ENCODE measurements around the gene CLEC19A. TPM values are rescaled to one million over a fixed set of nuclear protein-coding genes. Genes with fewer than 3 reads are reported as not detected.

CLEC19A gene
- total RNA-seq, 1 donor from 2014 or later: not detected

DNA sequence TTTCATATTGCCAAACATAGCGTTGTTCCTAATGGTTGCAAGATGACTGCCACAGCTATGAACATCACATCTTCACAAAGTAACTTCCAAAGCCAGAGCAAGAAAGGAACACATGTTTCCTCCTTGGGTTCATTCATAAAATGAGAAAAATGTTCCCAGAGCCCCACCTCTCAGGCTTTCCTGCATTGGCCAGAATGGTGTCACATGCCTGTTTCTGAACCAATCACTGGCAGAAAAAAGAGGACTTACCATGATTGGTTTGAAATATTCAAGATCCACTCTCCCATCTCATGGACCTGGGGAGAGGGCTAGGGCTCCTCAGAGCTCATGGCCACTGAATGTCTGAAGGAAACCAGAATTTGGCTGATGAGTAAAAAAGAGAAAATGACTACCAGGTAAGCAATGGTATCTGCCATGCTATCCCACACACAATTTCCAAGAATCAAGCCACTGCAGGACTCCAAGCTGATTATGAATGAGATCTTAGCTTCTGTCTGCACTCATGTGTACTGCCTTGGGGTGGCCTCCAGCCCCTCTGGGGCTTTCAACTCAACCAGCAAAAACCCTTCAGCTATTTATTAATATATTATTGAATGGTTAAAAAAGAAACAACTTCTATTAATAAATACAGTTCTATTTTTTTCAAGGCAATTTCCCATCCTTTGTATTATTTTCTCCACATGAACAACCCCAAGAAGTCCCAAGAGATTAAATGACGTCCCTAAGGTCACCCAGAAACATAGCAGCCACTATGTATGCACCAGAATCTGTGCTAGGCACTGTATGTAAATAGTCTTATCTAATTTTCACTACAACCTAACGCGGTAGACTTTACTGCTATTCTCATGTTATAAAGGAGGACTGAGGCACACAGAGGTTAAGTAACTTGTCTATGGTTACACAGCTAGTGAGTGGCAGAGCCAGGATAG is 70.8 kb downstream of the CLEC19A start:
- Histone ChIP-seq H3K4me1 (no peaks in the 10 kb centered on the region), H3K9me3 (no peaks in the 10 kb centered on the region), H3K27ac (no peak overlapping the region), H3K36me3 (no peaks in the 10 kb centered on the region), H3K27me3 (no peaks in the 10 kb centered on the region), H3K4me3 (no peak overlapping the region)
- TF ChIP-seq POLR2AphosphoS5 (IDR thresholded peaks at IDR 0.05; ENCODE audit: insufficient read depth in 1 of 2, low read depth in 1 of 2) (no peak), POLR2A (IDR thresholded peaks at IDR 0.05) (no peak)
- TF ChIP-seq, protein P1, sequence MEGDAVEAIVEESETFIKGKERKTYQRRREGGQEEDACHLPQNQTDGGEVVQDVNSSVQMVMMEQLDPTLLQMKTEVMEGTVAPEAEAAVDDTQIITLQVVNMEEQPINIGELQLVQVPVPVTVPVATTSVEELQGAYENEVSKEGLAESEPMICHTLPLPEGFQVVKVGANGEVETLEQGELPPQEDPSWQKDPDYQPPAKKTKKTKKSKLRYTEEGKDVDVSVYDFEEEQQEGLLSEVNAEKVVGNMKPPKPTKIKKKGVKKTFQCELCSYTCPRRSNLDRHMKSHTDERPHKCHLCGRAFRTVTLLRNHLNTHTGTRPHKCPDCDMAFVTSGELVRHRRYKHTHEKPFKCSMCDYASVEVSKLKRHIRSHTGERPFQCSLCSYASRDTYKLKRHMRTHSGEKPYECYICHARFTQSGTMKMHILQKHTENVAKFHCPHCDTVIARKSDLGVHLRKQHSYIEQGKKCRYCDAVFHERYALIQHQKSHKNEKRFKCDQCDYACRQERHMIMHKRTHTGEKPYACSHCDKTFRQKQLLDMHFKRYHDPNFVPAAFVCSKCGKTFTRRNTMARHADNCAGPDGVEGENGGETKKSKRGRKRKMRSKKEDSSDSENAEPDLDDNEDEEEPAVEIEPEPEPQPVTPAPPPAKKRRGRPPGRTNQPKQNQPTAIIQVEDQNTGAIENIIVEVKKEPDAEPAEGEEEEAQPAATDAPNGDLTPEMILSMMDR (IDR thresholded peaks at IDR 0.05): no peak
- intact Hi-C loops (cut with DNase I): no loop called here
- DNase-seq (ENCODE audit: extremely low spot score in 2 of 2): no peak

DNA sequence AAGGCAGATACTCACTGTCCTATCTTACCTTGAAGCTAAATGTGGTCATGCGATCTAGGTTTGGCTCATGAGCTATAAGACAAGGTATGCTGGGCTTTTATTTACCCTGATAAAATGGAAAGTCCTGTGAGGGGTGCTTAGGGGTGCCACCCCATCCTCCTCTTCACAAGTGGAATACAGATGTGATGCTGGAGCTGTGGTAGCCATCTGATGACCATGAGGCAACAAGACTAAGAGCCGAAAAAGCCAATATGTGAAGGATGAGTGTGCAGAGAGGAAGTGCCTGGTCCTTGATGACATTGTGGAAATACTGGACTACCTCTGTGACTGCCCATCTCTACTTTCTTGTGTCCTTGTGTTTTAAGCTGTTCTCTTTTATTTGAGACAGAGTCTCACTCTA is 74.0 kb downstream of the CLEC19A start:
- no peak for DNase-seq (ENCODE audit: extremely low spot score in 2 of 2)
- TF ChIP-seq, protein P1 (IDR thresholded peaks at IDR 0.05): no peak
- no peak for TF ChIP-seq POLR2AphosphoS5 (IDR thresholded peaks at IDR 0.05; ENCODE audit: insufficient read depth in 1 of 2, low read depth in 1 of 2)
- TF ChIP-seq POLR2A (IDR thresholded peaks at IDR 0.05): no peak
- Histone ChIP-seq H3K27ac (no peak overlapping the region), H3K36me3 (no peaks in the 10 kb centered on the region), H3K4me1 (no peaks in the 10 kb centered on the region), H3K27me3 (no peaks in the 10 kb centered on the region), H3K4me3 (no peak overlapping the region), H3K9me3 (no peaks in the 10 kb centered on the region)
- intact Hi-C loops (cut with DNase I): no loop called here

Other genes with a start within 250 kb of the CLEC19A start
- 15.5 TPM for gene COQ7, start 218.1 kb upstream of the CLEC19A start, total RNA-seq
- gene ITPRIPL2, start 171.8 kb upstream of the CLEC19A start, total RNA-seq: 71.2 TPM
- 13.3 TPM for gene SYT17, start 117.5 kb upstream of the CLEC19A start, total RNA-seq
- gene TMC5, start 132.2 kb downstream of the CLEC19A start, total RNA-seq: not detected
- 31.2 TPM for gene GDE1, start 236.4 kb downstream of the CLEC19A start, total RNA-seq
- gene CCP110, start 238.2 kb downstream of the CLEC19A start, total RNA-seq: 17.7 TPM

Data from vagina (tissue), 2 donors.